ENCODE measurements around the gene PRCC.

PRCC gene

DNA sequence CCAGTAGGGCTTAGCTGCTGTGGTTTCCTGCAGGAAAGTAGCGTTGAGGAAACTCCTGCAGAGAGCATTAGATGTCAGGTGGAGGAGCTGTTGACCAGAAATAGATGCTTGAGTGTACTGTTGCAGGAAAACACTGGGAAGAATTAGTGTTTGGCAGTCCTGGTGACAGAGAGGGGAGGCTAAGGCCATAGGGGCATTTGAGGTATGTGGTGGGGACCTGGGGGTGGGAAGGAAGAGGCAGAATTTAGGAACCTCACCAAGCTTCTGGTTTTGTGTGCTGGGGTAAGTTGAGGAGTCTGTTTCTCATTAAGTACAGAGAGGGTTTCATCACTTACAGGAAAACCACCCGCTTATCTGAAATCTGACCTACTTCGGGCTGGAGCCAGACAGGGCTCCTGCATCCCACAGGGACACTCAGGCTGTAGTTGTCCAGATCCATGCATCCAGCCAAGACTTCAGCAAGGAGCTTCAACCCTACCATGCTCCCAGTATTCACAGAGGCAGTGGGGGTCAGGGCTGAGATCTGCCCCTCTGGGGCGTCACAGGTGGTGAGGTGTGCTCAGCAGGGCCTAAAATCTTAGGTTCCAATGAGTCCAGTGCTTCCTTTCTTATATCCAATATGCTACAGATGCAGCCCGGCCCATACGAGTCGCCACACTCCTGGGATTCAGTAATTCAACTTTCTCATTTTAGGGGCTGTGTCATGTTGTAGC is 34.2 kb downstream of the PRCC start:
- DNase-seq: peak in 1 of 2 donors; percentile 44

DNA sequence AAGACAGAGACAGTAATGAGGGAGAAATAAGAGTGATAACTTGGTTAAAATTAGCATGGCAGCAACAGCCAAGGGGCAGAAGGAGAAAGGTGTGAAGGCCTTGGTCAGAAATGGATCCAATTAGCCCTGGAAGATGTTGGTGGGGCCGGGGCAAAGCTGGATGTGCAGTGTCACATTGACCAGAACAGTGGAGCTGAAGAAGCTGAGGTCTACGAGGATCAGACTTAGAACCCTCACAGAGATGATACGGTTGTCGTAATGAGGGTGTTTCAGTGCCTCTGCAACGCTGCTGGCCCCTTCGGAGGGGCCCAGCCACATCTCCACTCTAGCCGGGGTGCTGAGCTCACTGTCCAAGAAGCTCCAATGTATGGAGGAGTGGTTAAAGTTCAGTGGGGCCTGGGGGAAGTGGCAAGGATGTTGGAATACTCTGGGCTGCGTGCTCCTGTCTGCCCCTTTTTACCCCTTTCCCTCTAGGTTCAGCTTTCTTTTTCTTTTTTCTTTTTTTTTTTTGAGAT is 35.1 kb downstream of the PRCC start:
- no peak for DNase-seq

DNA sequence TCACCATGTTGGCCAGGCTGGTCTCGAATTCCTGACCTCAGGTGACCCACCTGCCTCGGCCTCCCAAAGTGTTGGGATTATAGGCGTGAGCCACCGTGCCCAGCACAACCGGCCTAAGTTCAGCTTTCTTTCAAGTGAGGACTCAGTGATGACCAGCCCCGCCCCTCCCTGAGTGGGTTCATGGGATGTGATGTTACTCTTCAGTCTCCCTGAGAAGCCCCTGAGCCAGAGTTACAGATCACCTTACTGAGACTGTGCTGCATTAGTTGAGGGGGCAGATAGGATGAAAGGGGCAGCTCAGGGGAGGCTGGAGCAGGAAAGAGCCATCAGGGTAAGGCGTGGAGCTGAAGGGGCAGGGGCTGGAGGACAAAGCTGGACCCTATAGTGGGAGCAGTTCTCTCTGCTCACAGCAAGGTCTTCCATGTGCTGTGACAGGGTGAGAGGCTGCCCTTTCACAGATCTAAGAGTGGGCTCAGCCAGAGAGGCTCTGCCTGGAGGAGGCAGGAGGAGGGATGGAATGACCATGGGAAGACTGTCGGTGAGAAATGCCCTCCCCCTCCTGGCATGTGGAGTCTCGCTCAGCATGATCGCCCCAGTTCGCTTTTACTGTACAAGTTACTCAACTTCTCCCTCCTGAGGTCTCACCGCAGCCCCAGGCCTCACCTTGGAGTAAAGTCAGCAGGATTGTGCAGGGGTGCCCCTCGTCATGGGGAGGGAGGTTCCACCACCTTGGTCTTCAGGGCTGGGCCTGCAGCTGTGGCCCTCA is 35.9 kb downstream of the PRCC start:
- no peak for DNase-seq

DNA sequence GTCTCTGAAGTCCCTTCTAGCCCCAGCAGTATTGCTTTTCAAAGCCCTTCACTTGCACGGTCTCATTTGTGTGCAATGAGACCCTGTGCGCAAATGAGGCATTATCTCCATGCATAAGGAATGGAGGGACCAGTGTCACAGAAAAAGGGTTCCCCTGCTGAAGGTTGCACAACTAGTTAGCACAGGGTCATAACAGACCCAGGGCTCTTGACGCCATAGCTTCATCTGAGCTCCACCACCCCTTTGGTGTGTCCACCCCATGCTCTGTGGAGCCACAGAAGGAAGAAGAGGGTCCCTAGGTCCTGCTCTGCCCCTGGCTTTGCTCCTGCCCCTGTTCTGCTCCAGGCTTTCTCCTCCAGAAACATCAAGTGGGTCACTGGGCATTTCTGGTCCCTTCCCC is 36.7 kb downstream of the PRCC start:
- no peak for DNase-seq

DNA sequence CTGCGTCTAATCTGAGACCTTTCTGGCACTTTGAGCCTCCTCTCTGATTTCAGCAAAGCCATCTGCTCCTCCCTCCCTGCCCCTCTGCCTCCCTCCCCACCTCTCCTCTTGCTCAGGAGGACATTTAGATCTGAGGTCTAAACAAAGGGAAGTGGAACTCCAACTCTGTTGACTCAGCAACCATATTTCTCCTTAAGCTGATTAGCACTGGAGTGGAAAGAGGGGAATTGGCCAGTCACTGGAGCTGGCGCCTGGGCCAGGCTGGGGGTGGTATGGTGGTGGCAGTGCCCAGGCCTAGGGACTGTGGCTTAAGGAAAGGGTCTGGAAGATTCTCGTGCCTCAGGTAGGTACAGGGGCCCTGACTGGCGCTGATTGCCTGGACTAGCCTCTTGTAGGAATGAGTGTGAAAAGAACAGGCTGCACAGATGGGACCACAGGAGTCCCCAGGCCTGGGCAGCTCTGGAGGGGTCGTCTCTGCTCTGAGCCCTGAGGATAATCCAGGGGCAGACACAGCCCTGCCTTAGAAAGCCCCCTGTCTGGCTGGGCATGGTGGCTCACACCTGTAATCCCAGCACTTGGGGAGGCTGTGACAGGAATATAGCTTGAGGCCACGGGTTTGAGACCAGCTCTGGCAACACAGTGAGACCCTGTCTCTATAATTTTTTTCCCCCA is 37.4 kb downstream of the PRCC start:
- no peak for DNase-seq

DNA sequence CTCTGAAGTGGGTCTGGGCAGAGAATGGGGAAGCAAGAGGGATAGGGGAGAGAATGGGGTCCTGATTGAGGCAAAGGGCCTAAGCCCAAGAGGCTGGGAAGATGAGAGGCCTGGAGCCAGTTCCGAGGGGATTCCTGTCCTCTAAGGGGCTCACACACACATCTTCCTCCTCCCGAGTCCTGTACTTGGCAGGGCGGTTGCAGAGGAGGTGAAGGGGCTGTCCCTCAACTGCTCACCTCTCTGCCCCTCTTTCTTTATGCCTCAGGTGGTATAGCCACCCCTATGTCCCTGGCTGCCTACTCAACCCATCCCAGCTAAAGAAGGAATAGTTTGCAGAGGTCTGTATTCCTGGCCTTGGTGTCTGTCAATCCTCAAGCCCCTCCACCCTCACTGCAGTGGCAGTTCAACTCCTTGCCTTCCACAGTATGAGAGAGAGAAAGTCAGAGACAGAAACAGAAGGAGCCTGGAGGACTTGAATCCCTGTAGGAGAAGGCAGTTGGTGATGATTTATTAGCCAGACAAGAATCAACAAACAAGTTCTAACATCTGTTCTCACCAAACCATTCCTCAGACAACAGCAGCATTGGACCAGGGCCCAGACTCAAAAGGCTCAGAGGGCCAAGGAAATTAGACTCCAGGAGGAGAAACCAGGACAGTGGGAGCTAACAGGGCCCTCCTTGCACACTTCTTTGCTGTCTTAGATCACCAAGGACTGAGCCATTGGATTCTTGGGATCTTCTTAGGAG is 38.6 kb downstream of the PRCC start:
- DNase-seq: no peak

DNA sequence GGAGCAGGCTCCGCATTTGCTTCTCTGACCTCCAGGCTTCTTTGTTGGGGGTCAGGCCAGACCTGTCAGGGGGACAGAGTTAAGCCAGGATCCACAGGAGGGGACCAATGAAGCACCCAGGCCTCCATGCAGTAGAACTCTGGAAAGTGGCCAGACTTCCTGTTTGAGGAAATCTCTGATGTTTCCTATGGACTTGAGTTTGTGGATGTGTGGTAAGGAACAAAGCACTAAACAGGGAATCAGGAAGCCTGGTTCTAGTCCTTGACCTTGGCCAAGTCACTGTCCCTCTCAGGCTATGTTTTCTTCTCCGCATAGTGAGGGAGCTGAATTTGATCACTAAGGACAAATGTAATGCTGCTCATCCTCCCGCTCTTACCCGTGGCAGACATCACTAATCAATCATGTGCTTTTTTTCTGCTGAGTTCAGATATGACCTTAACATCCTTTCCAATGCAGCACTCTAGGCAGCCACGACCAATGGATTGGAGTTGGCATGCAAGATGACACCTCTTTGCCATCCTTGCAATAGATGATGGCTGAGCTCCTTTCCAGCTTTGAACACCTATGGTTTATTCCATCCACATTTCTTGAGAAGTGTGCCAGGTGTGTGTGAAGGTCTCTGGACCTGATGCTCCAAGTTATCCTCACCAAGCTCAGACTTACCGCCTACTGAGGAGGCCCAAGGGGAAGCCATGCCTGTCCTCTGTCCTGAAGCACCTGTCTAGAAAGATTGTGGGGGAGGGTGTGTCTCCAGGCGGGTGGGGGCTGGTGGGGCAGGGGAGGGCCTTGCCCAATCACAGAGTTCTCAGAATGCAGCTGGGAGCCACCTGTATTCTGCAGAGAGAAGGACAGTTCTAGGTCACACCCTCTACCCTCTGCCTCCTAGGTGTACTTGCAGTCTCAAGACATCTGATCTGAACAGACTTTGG is 39.4 kb downstream of the PRCC start:
- no peak for DNase-seq

DNA sequence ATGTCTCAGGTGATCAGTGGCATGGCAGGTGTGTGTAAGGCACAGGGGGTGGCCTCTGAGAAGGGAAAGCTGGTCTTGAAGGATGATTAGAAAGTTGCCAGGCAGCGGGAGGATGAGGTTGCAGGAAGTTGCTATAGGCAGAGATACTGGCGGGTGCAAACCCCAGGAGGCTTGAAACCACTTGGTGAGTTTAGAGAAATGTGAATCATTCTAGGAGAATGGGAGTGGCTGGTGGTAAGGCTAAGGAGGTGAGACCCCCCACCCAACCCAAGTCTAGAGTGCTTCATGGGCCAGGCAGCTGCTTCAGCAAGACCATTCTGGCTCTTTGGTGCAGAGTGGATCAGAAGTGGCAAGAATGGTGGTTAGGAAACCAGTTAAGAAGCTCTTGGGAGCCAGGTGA is 40.3 kb downstream of the PRCC start:
- DNase-seq: peak in 1 of 2 donors; percentile 46

DNA sequence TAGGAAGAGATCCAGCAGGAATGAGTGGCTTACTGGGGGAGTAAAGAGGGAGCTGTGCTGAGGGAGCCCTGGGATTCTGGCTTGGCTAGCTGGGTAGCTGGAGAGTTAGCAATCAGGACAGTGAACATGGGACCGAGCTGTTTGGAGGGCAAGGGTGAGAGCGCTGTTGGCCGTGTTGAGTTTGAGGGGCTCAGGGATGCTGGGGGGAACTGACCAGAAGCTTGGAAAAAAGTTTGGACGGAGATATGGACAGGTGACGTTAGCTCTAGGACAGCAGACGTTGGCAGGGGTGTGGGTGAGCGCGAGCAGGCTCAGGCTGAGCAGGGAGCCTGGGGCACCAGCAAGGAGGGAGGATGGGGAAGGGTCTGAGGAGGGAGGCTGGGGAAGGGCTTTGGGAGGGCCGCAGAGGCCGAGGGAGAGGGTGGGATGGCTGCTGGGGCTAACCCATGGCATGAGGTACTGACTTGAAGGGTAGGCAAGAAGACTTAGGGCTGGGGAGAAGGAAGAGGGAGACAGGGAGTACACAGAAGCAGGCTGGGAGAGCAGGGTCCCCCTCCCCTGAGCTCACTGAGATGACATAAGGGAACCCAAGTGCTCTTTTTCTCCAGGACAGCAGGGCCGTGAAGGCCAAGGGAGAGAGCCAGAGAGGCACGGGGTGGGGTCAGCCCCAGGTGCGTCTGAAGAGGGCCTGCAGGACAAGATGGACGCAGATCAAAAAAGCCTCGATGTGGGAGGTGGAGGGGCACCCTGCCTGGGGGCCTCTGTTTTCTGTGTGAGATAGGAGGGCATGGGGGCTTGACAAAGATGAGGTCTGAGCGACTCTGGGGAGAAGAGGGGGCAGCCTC is 41.1 kb downstream of the PRCC start:
- DNase-seq: no peak

DNA sequence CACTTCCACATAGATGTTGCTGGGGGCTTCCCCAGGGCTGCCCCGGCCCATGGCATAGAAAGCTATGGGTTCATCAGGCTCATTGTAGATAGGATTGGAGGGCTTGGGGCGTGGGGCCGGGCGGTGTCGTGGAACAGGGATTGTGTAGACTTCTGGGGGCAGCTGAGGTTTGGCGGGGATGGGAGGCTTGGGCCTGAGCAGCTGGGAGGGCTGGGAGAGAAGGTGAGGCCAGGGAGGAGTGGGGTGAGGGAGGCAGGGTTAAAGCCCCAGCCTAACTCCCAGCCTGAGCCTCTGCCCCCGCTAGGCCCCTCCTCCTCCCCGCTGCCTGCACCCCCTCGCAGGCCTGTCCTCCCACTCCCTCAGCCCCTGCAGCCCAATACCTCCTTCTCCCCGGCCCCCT is 41.9 kb downstream of the PRCC start:
- no peak for DNase-seq

DNA sequence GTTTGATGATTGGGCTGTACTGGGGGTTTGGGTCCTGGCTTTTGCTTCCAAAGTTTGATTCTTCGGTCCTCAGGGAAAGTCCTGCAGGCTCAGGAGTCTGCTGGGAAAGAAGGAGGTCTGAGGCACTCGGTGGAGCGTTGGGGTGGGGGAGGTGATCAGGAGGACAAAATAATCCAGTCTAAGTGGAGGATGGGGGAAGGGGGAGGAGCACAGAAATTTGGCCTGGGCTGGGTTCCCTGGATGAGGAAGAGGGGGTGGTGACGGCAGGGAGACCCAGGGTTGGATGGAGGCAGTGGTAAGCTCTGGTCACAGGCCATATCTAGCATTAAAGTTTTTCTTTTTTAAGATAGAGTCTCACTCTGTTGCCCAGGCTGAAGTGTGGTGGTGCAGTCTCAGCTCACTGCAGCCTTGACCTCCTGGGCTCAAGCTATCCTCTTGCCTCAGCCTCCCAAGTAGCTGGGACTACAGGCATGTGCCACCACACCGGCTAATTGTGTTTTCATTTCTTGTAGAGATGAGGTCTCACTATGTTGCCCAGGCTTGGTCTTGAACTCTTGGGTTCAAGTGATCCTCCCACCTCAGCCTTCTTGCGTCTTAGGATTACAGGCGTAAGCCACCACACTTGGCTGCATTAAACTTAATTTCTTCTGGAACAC is 42.5 kb downstream of the PRCC start:
- no peak for DNase-seq

DNA sequence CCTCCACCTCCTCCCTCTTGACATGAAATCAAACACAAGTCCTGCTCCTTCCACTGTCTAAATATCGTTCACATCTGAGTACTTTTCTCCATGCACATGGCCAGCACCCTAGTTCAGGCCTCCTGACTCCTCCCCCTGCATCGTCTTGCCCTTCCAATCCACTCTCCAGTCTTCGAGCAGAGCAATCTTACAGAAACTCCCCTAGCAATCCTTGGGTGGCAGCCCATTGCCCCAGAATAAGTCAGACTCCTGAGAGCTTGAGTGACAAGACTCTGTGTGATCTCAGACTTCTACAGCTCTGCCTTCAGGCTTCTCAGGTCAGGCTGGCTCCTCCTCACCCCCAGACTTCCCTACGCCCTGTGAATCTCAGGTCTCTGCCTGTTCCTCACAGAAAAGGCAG is 43.8 kb downstream of the PRCC start:
- no peak for DNase-seq

DNA sequence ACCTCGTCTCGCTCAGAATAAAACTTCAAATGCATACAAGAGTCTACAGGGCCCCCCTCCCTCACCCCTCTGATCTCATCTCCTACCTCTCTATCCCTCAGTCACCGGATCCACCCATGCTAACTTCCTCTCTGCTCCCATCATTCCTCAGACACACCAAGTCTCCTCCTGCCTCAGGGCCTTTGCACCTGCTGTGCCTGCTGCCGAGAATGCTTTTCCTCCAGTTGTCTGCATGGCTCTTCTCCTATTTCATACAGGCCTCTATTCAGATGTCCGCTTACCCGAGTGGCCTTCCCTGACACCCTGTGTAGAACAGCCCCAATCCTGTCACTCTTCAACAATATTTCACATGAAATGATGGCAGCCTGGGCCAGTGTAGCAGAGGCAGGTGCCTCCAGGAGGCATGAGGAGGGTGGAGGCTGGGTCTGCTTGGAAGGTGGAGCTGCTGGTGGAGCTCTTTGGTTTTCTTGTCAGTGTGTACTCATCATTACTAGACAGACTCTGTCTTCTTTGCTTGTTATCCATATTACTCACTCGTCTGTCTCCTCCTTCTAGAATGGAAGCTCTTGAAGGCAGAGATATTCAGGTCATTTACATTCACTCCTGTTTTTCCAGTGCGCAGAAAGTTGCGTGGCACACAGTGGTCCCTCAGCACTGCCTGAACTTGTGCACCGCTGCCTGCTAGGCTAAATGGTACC is 45.1 kb downstream of the PRCC start:
- DNase-seq: no peak

DNA sequence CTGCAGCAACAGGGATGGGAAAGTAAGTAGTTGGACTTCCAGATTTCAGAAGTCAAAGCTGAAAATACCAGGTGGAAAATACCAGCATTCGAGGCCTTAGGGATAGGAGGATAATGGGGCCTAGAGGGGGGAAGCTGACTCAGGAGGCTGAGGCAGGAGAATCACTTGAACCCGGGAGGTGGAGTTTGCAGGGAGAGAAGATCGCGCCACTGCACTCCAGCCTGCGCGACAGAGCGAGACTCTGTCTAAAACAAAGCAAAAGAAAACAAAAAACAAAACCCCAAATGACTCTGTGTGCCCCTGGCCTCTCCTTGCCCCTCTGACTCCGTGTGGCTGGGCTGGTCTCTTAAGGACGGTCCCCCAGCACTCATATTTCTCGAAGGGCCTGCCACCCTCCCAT is 46.0 kb downstream of the PRCC start:
- DNase-seq: no peak

DNA sequence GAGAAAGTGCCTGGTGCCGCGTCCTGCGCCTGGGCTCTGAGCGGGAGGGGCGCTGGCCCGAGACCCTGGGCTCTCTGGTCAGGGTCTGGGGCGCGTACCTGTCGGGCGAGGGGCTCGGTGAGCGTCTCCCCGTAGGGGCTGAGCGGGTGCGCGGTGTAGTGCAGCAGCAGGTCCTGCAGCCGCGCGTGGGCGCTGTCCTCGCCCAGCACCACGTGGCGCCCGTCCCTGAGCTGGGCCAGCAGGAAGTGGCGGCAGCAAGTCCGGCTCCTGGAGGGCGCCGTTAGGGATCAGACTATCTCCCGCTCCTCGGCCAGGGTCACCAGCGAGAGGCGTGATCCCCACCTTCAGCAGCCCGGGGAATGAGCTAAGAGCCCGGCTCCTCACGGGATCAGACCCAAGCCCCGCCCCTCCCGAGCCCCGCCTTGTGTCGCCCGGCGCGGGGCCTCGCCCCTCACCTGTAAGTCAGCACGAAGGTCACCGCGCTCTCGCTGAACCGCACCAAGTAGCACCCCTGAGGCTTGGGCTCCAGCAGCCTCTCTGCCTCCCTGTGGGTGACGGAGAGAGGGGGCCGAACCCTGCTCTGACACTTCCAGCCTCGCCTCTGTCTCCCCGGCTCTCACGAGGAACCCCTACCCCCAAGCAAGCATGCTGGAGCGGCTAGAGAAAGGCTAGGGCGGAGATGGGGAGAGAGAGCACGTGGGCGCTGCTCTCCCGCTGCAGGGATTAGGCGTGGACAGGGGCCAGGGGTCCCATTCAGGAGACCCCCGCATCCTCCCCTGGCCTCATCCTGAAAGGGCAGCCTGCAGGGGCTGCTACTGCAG is 46.6 kb downstream of the PRCC start:
- DNase-seq: peak; percentile 57 to 80

DNA sequence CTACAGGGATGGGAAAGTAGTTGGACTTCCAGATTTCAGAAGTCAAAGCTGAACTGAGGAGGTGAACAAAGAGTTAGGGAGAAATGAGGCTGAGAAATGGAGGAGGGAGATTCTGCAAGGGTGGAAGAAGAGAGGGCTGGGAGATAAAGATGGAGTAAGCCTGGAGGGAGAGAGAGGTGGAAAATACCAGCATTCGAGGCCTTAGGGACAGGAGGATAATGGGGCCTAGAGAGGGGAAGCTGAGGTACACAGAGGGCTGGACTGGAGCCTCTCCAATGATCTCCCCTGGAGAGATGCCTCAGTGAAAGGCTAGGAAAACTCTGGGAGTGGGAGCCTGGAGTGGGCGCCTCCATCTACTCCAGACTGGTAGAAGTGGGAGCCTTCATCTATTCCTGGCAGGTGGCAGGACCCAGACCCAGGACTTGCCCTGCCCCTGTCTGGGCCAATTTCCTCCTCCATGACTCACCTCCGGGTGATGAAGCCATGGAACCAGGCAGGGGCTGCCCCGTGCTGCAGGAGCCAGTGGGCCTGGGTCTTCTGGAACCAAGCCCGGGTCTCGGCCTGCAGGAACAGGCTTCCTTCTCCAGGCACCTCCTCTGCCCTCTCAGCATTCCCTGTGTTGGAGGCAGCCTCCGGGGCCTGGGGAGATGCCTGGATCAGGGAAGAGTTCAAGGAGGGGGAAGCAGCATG is 47.4 kb downstream of the PRCC start:
- peak in 1 of 2 donors; percentile 48 for DNase-seq

DNA sequence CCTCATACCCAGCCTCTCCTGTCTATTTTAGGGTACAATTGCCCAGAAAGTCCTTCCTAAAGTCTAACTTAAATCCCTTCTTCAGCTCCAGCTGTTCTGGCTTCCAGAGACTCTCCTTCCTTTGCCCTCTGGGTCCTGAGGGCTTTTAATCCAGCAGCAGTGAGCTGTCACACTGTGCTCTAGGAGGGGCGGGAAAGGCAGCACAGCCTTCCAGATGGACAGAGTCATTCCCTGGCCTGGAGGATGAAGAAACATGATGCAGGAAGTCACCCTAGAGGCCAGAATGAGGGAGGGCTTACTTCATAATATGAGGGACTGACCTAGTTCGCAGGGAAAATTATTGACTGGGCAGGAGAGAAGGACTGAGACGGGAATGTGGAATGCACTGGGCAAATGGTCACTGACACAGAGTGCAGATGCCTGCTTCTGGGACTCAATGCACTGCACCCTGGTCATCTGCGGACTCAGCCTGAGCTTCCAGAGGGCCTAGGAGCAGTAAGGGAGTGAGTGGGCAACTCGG is 48.0 kb downstream of the PRCC start:
- DNase-seq: no peak

DNA sequence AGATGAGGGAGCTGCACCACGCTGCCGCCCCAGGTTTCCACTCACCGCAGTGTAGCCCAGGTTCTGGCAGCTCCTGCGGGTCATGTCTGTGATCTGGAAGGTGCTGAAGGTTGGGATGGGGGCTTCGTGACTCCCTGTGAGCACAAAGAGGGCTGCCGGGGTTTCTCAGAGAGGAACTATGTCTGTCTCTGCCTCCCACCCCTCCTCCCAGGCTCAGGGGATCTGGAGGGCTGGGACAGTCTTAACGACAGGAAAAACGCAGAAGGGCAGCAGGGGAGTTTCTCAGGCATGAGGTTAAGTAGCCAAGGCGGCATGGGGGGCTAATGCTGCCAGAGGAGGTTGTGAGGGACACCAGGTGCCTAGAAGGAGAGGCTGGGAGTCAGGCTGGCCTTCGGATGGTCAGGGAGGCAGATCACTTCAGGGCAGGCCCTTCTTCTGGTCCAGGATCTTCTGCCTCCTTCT is 48.7 kb downstream of the PRCC start:
- peak in 1 of 2 donors; percentile 42 for DNase-seq

Measured in CD4-positive, alpha-beta T cell treated with Interferon alpha-2 for 1 hour (primary cell).